Peyer's patch (tissue), 4 donors: Measurements from ENCODE around the gene CD274.

Experiments used
- CTCF ChIP-seq, 6 experiments: fragments of 450-650 bp in 4 of 6; fragments of 200-600 bp in 2 of 6; sonication (generic) in 1 of 6; IDR thresholded peaks; one replicate each; pipeline ENCODE4 v1.5.1; 2017 to 2019; ENCODE audit warnings: antibody characterized with exemption in 6 of 6, mild to moderate bottlenecking in 3 of 6, moderate library complexity in 1 of 6
- POLR2A ChIP-seq, 2 donors: fragments of 450-650 bp; IDR thresholded peaks; one replicate each; pipeline ENCODE4 v1.5.1; 2017; ENCODE audit warnings: antibody characterized with exemption in 2 of 2, mild to moderate bottlenecking in 2 of 2, moderate library complexity in 2 of 2

GRCh38 chr9:5419987-5420386 is 30.4 kb upstream of the CD274 start:
- TF ChIP-seq CTCF (IDR thresholded peaks at IDR 0.05) (no peak), POLR2A (IDR thresholded peaks at IDR 0.05) (no peak)
